Iris pigment epithelial cell (primary cell): ENCODE measurements around the gene IQCH.

ENCODE experiments used
- DNase-seq: peaks from one replicate; pipeline ENCODE4 v3.0.0-alpha.2; 2011; ENCODE audit warnings: low read depth

IQCH gene

GRCh38 chr15:67504056-67504455, 249.5 kb downstream of the IQCH start:
- no peak for DNase-seq

- DNase-seq = no peak
Observed at GRCh38 chr15:67504796-67505195, 250.2 kb downstream of the IQCH start.

- no peak for DNase-seq
Observed at GRCh38 chr15:67505675-67506572, 251.3 kb downstream of the IQCH start.

GRCh38 chr15:67506775-67507747, 252.5 kb downstream of the IQCH start:
- peak; percentile 51 for DNase-seq

- DNase-seq = peak; percentile 62
Observed at GRCh38 chr15:67508407-67508806, 253.8 kb downstream of the IQCH start.

GRCh38 chr15:67509918-67510317, 255.3 kb downstream of the IQCH start:
- no peak for DNase-seq

GRCh38 chr15:67510597-67511190, 256.1 kb downstream of the IQCH start:
- DNase-seq = peak; percentile 82

GRCh38 chr15:67511606-67512005, 257.0 kb downstream of the IQCH start:
- peak; percentile 16 for DNase-seq

GRCh38 chr15:67512140-67512539, 257.6 kb downstream of the IQCH start:
- DNase-seq = no peak

- DNase-seq = no peak
Observed at GRCh38 chr15:67512933-67513714, 258.5 kb downstream of the IQCH start.

- no peak for DNase-seq
Observed at GRCh38 chr15:67515090-67515489, 260.5 kb downstream of the IQCH start.

- no peak for DNase-seq
Observed at GRCh38 chr15:67515557-67515956, 261.0 kb downstream of the IQCH start.

- peak; percentile 15 for DNase-seq
Observed at GRCh38 chr15:67520321-67521028, 265.9 kb downstream of the IQCH start.

- DNase-seq = peak; percentile 73
Observed at GRCh38 chr15:67521029-67521782, 266.6 kb downstream of the IQCH start, which contains the start of gene C15orf61. TSS of gene C15orf61 (plus strand) at chr15:67521131. CDS start at chr15:67521249, 118 bp downstream.

GRCh38 chr15:67521783-67522568, 267.4 kb downstream of the IQCH start:
- DNase-seq = peak; percentile 69

- DNase-seq = no peak
Observed at GRCh38 chr15:67523330-67523729, 268.7 kb downstream of the IQCH start.

- no peak for DNase-seq
Observed at GRCh38 chr15:67524235-67524634, 269.6 kb downstream of the IQCH start.

GRCh38 chr15:67528513-67528912, 273.9 kb downstream of the IQCH start:
- no peak for DNase-seq

- DNase-seq = peak; percentile 78
Observed at GRCh38 chr15:67531379-67531914, 276.9 kb downstream of the IQCH start.
